ENCODE measurements around the gene PLCD3. TPM values are rescaled to one million over a fixed set of nuclear protein-coding genes. Genes with fewer than 3 reads are reported as not detected.
A peak's percentile ranks its signal among the peaks of the same experiment; 100 is the strongest.

PLCD3 gene
- total and polyA plus RNA-seq, 2 of the 4 experiments (the other 2 are of a cell fraction), result 5.6 to 36.6 TPM

DNA sequence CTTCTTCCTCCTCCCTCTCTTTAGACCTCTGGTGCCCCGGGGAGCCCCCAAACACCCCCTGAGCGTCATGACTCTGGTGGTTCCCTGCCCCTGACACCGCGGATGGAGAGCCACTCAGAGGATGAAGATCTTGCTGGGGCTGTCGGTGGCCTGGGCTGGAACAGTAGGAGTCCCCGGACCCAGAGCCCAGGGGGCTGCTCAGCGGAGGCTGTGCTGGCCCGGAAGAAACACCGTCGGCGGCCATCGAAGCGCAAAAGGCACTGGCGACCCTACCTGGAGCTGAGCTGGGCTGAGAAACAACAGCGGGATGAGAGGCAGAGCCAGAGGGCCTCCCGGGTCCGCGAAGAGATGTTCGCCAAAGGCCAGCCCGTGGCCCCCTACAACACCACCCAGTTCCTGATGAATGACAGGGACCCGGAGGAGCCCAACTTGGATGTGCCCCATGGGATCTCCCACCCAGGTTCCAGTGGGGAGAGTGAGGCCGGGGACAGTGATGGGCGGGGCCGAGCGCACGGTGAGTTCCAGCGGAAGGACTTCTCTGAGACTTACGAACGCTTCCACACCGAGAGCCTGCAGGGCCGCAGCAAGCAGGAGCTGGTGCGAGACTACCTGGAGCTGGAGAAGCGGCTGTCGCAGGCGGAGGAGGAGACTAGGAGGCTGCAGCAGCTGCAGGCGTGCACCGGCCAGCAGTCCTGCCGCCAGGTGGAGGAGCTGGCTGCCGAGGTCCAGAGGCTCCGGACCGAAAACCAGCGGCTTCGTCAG lies 36.9 kb upstream of the PLCD3 start:
- Histone ChIP-seq H3K9me1 (ENCODE audit: insufficient read depth, low read length) (peaks cover 35% of the 10 kb centered on the region), H4K8ac (ENCODE audit: low read depth in 2 of 2, low read length in 2 of 2) (no peak overlapping the region), H2BK5ac (ENCODE audit: low read depth, low read length, poor library complexity, severe bottlenecking) (no peak overlapping the region), H2AK9ac (replicated peaks; ENCODE audit: low read depth, low read length, poor library complexity) (no peak overlapping the region), H3K79me1 (ENCODE audit: low read depth in 1 of 2, low read length in 2 of 2) (peaks cover 0 to 22% of the 10 kb centered on the region in 2 experiments; a peak in 1 of 4 replicates), H3K18ac (ENCODE audit: low read depth, low read length) (no peak overlapping the region), H3K4me3 (ENCODE audit: insufficient read depth, low read depth, low read length) (no peak overlapping the region), H2BK20ac (ENCODE audit: low read depth, low read length) (no peak overlapping the region), H3K56ac (ENCODE audit: extremely low read depth, insufficient read depth, low read length) (no peak overlapping the region), H4K5ac (ENCODE audit: low read depth, low read length) (no peak overlapping the region), H3K4ac (ENCODE audit: low read depth, low read length) (no peak overlapping the region), H3K23ac (ENCODE audit: low read depth, low read length) (no peak overlapping the region), H3K9me3 (ENCODE audit: control insufficient read depth, insufficient read depth, low read length) (no peaks in the 10 kb centered on the region), H4K20me1 (ENCODE audit: insufficient read depth, low read length) (no peaks in the 10 kb centered on the region), H2BK15ac (ENCODE audit: low read depth, low read length) (no peak overlapping the region), H3K9ac (ENCODE audit: low read depth, low read length) (no peak overlapping the region), H2BK120ac (ENCODE audit: low read depth, low read length) (no peak overlapping the region), H2AK5ac (ENCODE audit: low read depth, low read length) (0 out of 2 replicates have a peak overlapping the region, but pooled peaks have one; percentile 17), H3K27ac (ENCODE audit: insufficient read depth, low read length) (no peak overlapping the region), H3K4me2 (ENCODE audit: low read depth, low read length) (no peak overlapping the region), H4K91ac (ENCODE audit: insufficient read depth, low read depth, low read length) (no peak overlapping the region), H3K4me1 (ENCODE audit: control insufficient read depth, insufficient read depth, low read length) (peaks cover 32% of the 10 kb centered on the region), H3K27me3 (ENCODE audit: control insufficient read depth, insufficient read depth, low read length) (no peaks in the 10 kb centered on the region), H3K14ac (replicated peaks; ENCODE audit: low read depth, low read length) (no peak overlapping the region), H3K36me3 (ENCODE audit: control insufficient read depth, insufficient read depth, low read length) (peaks cover 4% of the 10 kb centered on the region; the same call in 1 of the 2 replicates), H2AFZ (replicated peaks; ENCODE audit: low read length, poor library complexity) (no peak overlapping the region)
- dilution Hi-C loops (cut with HindIII; ENCODE audit: low sequenced_read_pairs, unreplicated experiment) (no loop called here), in situ Hi-C loops (cut with MboI; ENCODE audit: low sequenced_read_pairs) (no loop called here), intact Hi-C loops (cut with micrococcal nuclease) (no loop called here)
- DNase-seq (no peak), ATAC-seq (ENCODE audit: low read depth) (no peak)
- POLR2A ChIA-PET (ENCODE audit: unreplicated experiment), result interaction anchor here (0.6 kb wide), 1 partner anchor 35 kb away, joined by 3 read pairs; no protein-coding TSS in a partner anchor
- CTCF ChIA-PET, result no interaction called here
- BruUV-seq (replicated peaks), result no TSS peak
- WGBS, 2 experiments (ENCODE audit: extremely low coverage in 2 of 2, insufficient read length in 1 of 2), result 90% methylated on average over 12 of the region's 43 CpGs; no CpG with 5 or more reads in 1 of the 2 experiments
- TF ChIP-seq RCOR1 (IDR thresholded peaks at IDR 0.05; ENCODE audit: insufficient replicate concordance, low read length), result no peak
- TF ChIP-seq POLR2A (IDR thresholded peaks at IDR 0.05; ENCODE audit: low read depth, low read length), result no peak
- no peak for TF ChIP-seq RAD21 (IDR thresholded peaks at IDR 0.05; ENCODE audit: low read length)
- TF ChIP-seq FOS (IDR thresholded peaks at IDR 0.05; ENCODE audit: low read depth, low read length), result no peak
- no peak for TF ChIP-seq MAFK (IDR thresholded peaks at IDR 0.05; ENCODE audit: low read depth, low read length)
- TF ChIP-seq MAZ (IDR thresholded peaks at IDR 0.05; ENCODE audit: borderline replicate concordance, low read depth, low read length), result no peak
- no peak for TF ChIP-seq CHD1 (IDR thresholded peaks at IDR 0.05; ENCODE audit: low read depth, low read length)
- no peak for TF ChIP-seq CTCF (conservative IDR thresholded peaks at IDR 0.05; ENCODE audit: low read depth, low read length)
- TF ChIP-seq RFX5 (IDR thresholded peaks at IDR 0.05; ENCODE audit: low read depth, low read length), result no peak
- no peak for TF ChIP-seq ELK1 (IDR thresholded peaks at IDR 0.05; ENCODE audit: borderline replicate concordance, low read depth, low read length)
- no peak for TF ChIP-seq CEBPB (IDR thresholded peaks at IDR 0.05; ENCODE audit: low read depth, low read length)
- TF ChIP-seq BHLHE40 (IDR thresholded peaks at IDR 0.05; ENCODE audit: low read depth, low read length), result no peak
- TF ChIP-seq MXI1 (IDR thresholded peaks at IDR 0.05; ENCODE audit: borderline replicate concordance, low read depth, low read length), result no peak
- TF ChIP-seq USF2 (IDR thresholded peaks at IDR 0.05; ENCODE audit: low read depth, low read length), result no peak
- no peak for TF ChIP-seq SMC3 (IDR thresholded peaks at IDR 0.05; ENCODE audit: low read depth, low read length)
